CD8-positive, alpha-beta memory T cell (primary cell): ENCODE data around the gene CR2. TPM values are rescaled to one million over a fixed set of nuclear protein-coding genes. Genes with fewer than 3 reads are reported as not detected.
"Not testable (repeated sequence)": the region's sequence is repeated elsewhere in the genome, so short reads cannot be mapped to it uniquely, and the experiment has no call there.

ENCODE experiments used
- CTCF ChIA-PET: fragments of 350-600 bp; sonication (Branson Sonifier 250); formaldehyde crosslinking; loops from one replicate; lab custom pipeline; 2021; ENCODE audit warnings: antibody characterized with exemption; lab: Charles Lee
- POLR2A ChIA-PET: fragments of 350-600 bp; sonication (Branson Sonifier 250); formaldehyde crosslinking; loops from one replicate; lab custom pipeline; 2021; ENCODE audit warnings: antibody characterized with exemption; lab: Charles Lee
- DNase-seq, 5 donors: peaks; one replicate each; pipeline versions ENCODE4 v3.0.0 to v3.0.0-alpha.2; 2020 to 2022; ENCODE audit warnings: mixed read lengths in 1 of 5
- H3K27ac ChIP-seq: one replicate; pipeline ENCODE4 v1.7.0; 2013; ENCODE audit warnings: low read depth, mild to moderate bottlenecking, low read length, moderate library complexity
- H3K27me3 ChIP-seq: 2 replicates; pipeline ENCODE4 v1.7.0; 2013; ENCODE audit warnings: low read length, mild to moderate bottlenecking; ENCODE audit not compliant: insufficient read depth, poor library complexity, severe bottlenecking
- H3K36me3 ChIP-seq: 2 replicates; pipeline ENCODE4 v1.7.0; 2013; ENCODE audit warnings: mild to moderate bottlenecking, low read length, moderate library complexity; ENCODE audit not compliant: insufficient read depth
- H3K4me1 ChIP-seq: 2 replicates; pipeline ENCODE4 v1.7.0; 2013; ENCODE audit warnings: mild to moderate bottlenecking, low read length, moderate library complexity; ENCODE audit not compliant: insufficient read depth
- H3K4me3 ChIP-seq: 2 replicates; pipeline ENCODE4 v1.7.0; 2013; ENCODE audit warnings: mild to moderate bottlenecking, low read length
- H3K9me3 ChIP-seq: 2 replicates; pipeline ENCODE4 v1.7.0; 2013; ENCODE audit warnings: mild to moderate bottlenecking, low read length
- H3K27ac Mint-ChIP-seq, 8 donors: one replicate each; pipeline ENCODE4 v1.8.0; 2020 to 2021; ENCODE audit warnings: mixed read lengths in 8 of 8, mild to moderate bottlenecking in 6 of 8, inconsistent platforms in 3 of 8, moderate library complexity in 3 of 8
- H3K27me3 Mint-ChIP-seq, 2 donors: one replicate each; pipeline ENCODE4 v1.8.0; 2020 to 2021; ENCODE audit warnings: mixed read lengths in 2 of 2, mild to moderate bottlenecking in 1 of 2, moderate library complexity in 1 of 2
- H3K36me3 Mint-ChIP-seq, 3 donors: one replicate each; pipeline ENCODE4 v1.8.0; 2020 to 2021; ENCODE audit warnings: mixed read lengths in 3 of 3, inconsistent platforms in 1 of 3, mild to moderate bottlenecking in 1 of 3
- H3K4me1 Mint-ChIP-seq, 3 donors: one replicate each; pipeline ENCODE4 v1.8.0; 2020 to 2021; ENCODE audit warnings: mixed read lengths in 3 of 3, inconsistent platforms in 1 of 3, mild to moderate bottlenecking in 1 of 3
- H3K4me3 Mint-ChIP-seq, 7 donors: one replicate each; pipeline ENCODE4 v1.8.0; 2020 to 2021; ENCODE audit warnings: mixed read lengths in 7 of 7, mild to moderate bottlenecking in 6 of 7, moderate library complexity in 4 of 7, inconsistent platforms in 2 of 7
- H3K9me3 Mint-ChIP-seq, 5 donors: one replicate each; pipeline ENCODE4 v1.8.0; 2020 to 2022; ENCODE audit warnings: mixed read lengths in 5 of 5, mild to moderate bottlenecking in 3 of 5, moderate library complexity in 2 of 5, inconsistent platforms in 1 of 5
- polyA plus RNA-seq: library from polyadenylated mRNA; unstranded; fragments of 300-500 nt; fragmentation: Illumina TruSeq; gene quantifications from one replicate; pipeline ENCODE4 v1.2.3, GENCODE V29; 2021
- total RNA-seq, 2 experiments: library from RNA; stranded (reverse); gene quantifications; one replicate each; pipeline ENCODE4 v1.2.3, GENCODE V29; 2021

Gene CR2
- total and polyA plus RNA-seq, 3 experiments from 2014 or later = 1.6 to 2.2 (median 1.6) TPM

DNA sequence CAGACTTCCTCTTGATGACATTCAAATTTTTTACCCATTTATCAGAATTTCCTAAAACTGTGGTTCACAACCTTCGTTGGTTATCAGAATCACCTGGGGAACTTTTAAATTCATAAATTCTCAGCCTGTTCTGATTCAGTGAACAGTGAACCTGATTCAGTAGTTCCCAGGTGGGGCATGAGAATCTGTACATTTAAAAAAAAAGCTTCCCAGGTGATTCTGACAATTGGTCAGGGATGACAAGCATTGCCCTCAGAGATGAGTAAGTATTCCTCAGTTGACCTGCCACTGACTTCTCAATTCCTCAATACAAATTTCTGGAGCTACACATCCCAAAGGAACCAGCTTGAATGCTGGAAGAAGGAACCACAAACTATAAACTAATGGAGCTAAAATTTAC lies 23.5 kb upstream of the CR2 start:
- no peak overlapping the region for H3K27ac Mint-ChIP-seq
- Histone ChIP-seq H3K27ac (no peak overlapping the region), H3K27me3 (no peaks in the 10 kb centered on the region), H3K9me3 (no peaks in the 10 kb centered on the region), H3K4me3 (no peak overlapping the region), H3K36me3 (no peaks in the 10 kb centered on the region), H3K4me1 (no peaks in the 10 kb centered on the region)
- DNase-seq = no peak
- H3K9me3 Mint-ChIP-seq = no peaks in the 10 kb centered on the region
- CTCF ChIA-PET = no interaction called here
- POLR2A ChIA-PET = no interaction called here
- peaks cover 0 to 41% of the 10 kb centered on the region in 2 donors for H3K27me3 Mint-ChIP-seq
- H3K4me1 Mint-ChIP-seq = no peaks in the 10 kb centered on the region
- H3K4me3 Mint-ChIP-seq = no peak overlapping the region
- no peaks in the 10 kb centered on the region for H3K36me3 Mint-ChIP-seq

DNA sequence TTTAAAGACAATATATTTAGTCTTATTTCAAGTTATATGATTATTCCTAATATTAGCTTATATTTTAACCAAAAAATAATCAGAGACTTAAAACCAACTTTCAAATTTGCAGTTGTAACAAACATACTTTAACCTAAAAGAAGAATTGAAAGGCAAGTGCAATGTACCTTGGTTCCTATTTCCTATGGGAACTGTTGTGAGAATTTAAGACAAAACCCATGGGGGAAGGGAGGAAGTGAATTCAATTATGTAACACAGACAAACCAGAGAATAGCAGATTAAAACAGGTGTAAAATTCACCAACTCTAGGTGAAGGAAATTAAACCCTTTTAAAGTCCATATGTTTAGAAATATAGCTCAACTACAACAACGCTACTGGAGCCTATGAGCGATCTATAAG lies 22.6 kb upstream of the CR2 start:
- Histone ChIP-seq H3K27me3 (no peaks in the 10 kb centered on the region), H3K4me3 (no peak overlapping the region), H3K27ac (no peak overlapping the region), H3K9me3 (no peaks in the 10 kb centered on the region), H3K36me3 (no peaks in the 10 kb centered on the region), H3K4me1 (no peaks in the 10 kb centered on the region)
- no peak overlapping the region for H3K4me3 Mint-ChIP-seq
- H3K27ac Mint-ChIP-seq = no peak overlapping the region
- DNase-seq = no peak
- H3K9me3 Mint-ChIP-seq = no peaks in the 10 kb centered on the region
- peaks cover 0 to 46% of the 10 kb centered on the region in 2 donors for H3K27me3 Mint-ChIP-seq
- no peaks in the 10 kb centered on the region for H3K4me1 Mint-ChIP-seq
- no peaks in the 10 kb centered on the region for H3K36me3 Mint-ChIP-seq
- ChIA-PET CTCF (no interaction called here), POLR2A (interaction anchor here (0.6 kb wide), 1 partner anchor 90 kb away, joined by 11 read pairs; no protein-coding TSS in a partner anchor)

- no peak for DNase-seq
- H3K9me3 ChIP-seq = no peaks in the 10 kb centered on the region
- H3K27ac ChIP-seq = no peak overlapping the region
- ChIA-PET POLR2A (no interaction called here), CTCF (no interaction called here)
- Mint-ChIP-seq H3K36me3 (no peaks in the 10 kb centered on the region), H3K27me3 (peaks cover 0 to 38% of the 10 kb centered on the region in 2 donors), H3K4me1 (no peaks in the 10 kb centered on the region), H3K4me3 (no peak overlapping the region), H3K27ac (no peak overlapping the region), H3K9me3 (no peaks in the 10 kb centered on the region)
- no peaks in the 10 kb centered on the region for H3K27me3 ChIP-seq
- H3K4me1 ChIP-seq = no peaks in the 10 kb centered on the region
- no peaks in the 10 kb centered on the region for H3K36me3 ChIP-seq
- no peak overlapping the region for H3K4me3 ChIP-seq
Observed at GRCh38 chr1:207433435-207433834, 20.7 kb upstream of the CR2 start.

DNA sequence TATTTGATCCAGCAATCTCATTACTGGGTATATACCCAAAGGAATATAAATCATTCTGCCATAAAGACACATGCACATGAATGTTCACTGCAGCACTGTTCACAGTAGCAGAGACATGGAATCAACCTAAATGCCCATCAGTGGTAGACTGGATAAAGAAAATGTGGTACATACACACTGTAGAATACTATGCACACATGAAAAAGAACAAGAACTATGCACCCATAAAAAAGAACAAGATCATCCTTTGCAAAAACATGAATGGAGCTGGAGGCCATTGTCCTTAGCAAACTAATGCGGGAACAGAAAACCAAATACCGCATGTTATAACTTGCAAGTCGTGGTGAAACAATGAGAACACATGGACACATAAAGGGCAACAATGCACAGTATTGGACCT lies 17.4 kb upstream of the CR2 start:
- H3K9me3 ChIP-seq, H3K27ac Mint-ChIP-seq, H3K36me3 ChIP-seq, H3K4me1 Mint-ChIP-seq, H3K4me3 Mint-ChIP-seq, H3K27me3 ChIP-seq, H3K36me3 Mint-ChIP-seq, H3K4me1 ChIP-seq, H3K4me3 ChIP-seq, H3K9me3 Mint-ChIP-seq, DNase-seq, POLR2A ChIA-PET, CTCF ChIA-PET, H3K27ac ChIP-seq: not testable (repeated sequence)
- peaks cover 1 to 25% of the 10 kb centered on the region in 2 donors for H3K27me3 Mint-ChIP-seq

GRCh38 chr1:207440626-207441025 lies 13.5 kb upstream of the CR2 start:
- Mint-ChIP-seq H3K4me3 (no peak overlapping the region), H3K27ac (no peak overlapping the region), H3K36me3 (no peaks in the 10 kb centered on the region), H3K9me3 (no peaks in the 10 kb centered on the region), H3K27me3 (peaks cover 1 to 13% of the 10 kb centered on the region in 2 donors), H3K4me1 (no peaks in the 10 kb centered on the region)
- no peak for DNase-seq
- Histone ChIP-seq H3K27me3 (no peaks in the 10 kb centered on the region), H3K36me3 (no peaks in the 10 kb centered on the region), H3K4me3 (no peak overlapping the region), H3K27ac (no peak overlapping the region), H3K9me3 (no peaks in the 10 kb centered on the region), H3K4me1 (no peaks in the 10 kb centered on the region)
- POLR2A ChIA-PET = no interaction called here
- CTCF ChIA-PET = no interaction called here

- Histone ChIP-seq H3K4me1 (no peaks in the 10 kb centered on the region), H3K36me3 (no peaks in the 10 kb centered on the region), H3K27me3 (no peaks in the 10 kb centered on the region), H3K4me3 (no peak overlapping the region), H3K9me3 (no peaks in the 10 kb centered on the region), H3K27ac (no peak overlapping the region)
- ChIA-PET CTCF (no interaction called here), POLR2A (interaction anchor here (0.6 kb wide), 1 partner anchor 136 kb away, joined by 3 read pairs; no protein-coding TSS in a partner anchor)
- Mint-ChIP-seq H3K9me3 (no peaks in the 10 kb centered on the region), H3K27ac (no peak overlapping the region), H3K4me3 (no peak overlapping the region), H3K27me3 (peaks cover 3 to 4% of the 10 kb centered on the region in 2 donors), H3K4me1 (no peaks in the 10 kb centered on the region), H3K36me3 (no peaks in the 10 kb centered on the region)
- no peak for DNase-seq
Observed at GRCh38 chr1:207444514-207445217, 9.5 kb upstream of the CR2 start.

DNA sequence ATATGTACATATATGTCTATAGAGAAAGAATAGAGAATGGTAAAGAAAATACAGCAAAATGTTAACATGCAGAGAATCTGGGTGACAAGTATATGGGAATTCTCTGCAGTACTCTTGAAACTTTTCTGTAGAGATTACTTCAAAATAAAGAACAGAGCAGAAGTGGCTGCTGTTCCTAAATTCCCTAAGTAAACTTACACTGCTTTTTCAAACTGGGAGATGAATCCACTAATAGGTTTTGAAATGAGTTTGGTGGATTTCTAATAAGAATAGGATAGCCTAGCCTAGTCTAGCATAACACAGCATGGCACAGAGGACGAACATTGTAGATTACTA lies 450 bp upstream of the CR2 start:
- H3K27ac Mint-ChIP-seq = peak overlapping the region in 1 of 8 donors; percentile 12
- no peaks in the 10 kb centered on the region for H3K36me3 Mint-ChIP-seq
- Histone ChIP-seq H3K4me1 (peaks cover 18% of the 10 kb centered on the region), H3K27ac (no peak overlapping the region), H3K4me3 (peak overlapping the region; percentile 32), H3K9me3 (no peaks in the 10 kb centered on the region), H3K36me3 (no peaks in the 10 kb centered on the region), H3K27me3 (peaks cover 8% of the 10 kb centered on the region)
- no peak for DNase-seq
- H3K27me3 Mint-ChIP-seq = peaks cover 16 to 45% of the 10 kb centered on the region in 2 donors
- CTCF ChIA-PET = interaction anchor here (0.8 to 2.1 kb wide), 5 partner anchors 17 to 48 kb away, joined by 4 to 18 read pairs (median 6); partner anchors contain the start of gene CR1
- POLR2A ChIA-PET = no interaction called here
- peak overlapping the region; percentile 33 to 66 (median 62) for H3K4me3 Mint-ChIP-seq
- H3K4me1 Mint-ChIP-seq = peaks cover 5 to 19% (median 12%) of the 10 kb centered on the region in 3 donors
- no peaks in the 10 kb centered on the region for H3K9me3 Mint-ChIP-seq

DNA sequence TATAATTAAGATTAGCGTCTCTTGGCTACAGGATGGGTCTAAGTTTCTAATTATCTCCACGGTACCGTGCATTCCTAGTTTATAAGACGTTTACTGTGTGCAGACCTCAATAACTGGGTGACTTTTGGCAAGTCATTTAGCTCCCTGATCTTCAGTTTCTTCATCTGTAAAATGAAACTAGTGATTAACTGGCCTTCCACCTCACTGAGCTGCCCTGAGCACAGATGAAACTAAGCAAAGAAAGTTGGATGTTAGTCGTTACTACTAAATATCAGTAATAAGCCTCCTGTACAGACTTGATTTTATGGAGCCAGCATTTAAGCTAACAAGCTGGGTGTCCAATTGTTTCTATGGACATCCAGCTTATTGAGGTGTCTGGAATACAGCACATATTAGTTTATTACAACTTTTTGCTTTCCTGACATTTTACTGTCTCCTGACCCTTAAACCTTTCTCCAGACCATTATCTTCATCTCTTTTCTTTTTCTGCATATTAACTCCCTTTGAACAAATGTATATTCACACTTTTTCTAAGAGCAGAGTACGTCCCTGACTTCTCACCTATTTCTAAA lies 1.1 kb downstream of the CR2 start:
- Mint-ChIP-seq H3K36me3 (no peaks in the 10 kb centered on the region), H3K4me3 (peak overlapping the region; percentile 7 to 71 (median 60)), H3K27me3 (peaks cover 12 to 36% of the 10 kb centered on the region in 2 donors), H3K27ac (peak overlapping the region in 2 of 8 donors; percentile 2 to 22), H3K9me3 (no peaks in the 10 kb centered on the region), H3K4me1 (peaks cover 6 to 21% (median 19%) of the 10 kb centered on the region in 3 donors)
- Histone ChIP-seq H3K9me3 (no peaks in the 10 kb centered on the region), H3K4me3 (no peak overlapping the region), H3K27ac (no peak overlapping the region), H3K27me3 (peaks cover 8% of the 10 kb centered on the region), H3K36me3 (no peaks in the 10 kb centered on the region), H3K4me1 (peaks cover 33% of the 10 kb centered on the region)
- CTCF ChIA-PET = interaction anchor here (1.4 to 2.1 kb wide), 4 partner anchors 38 to 50 kb away, joined by 5 to 18 read pairs (median 6); partner anchors contain the start of gene CR1
- POLR2A ChIA-PET = no interaction called here
- DNase-seq = no peak
